PC-3 (cell line): ENCODE data around the gene UCK2. TPM values are rescaled to one million over a fixed set of nuclear protein-coding genes. Genes with fewer than 3 reads are reported as not detected.

Source experiments
- ATAC-seq: fragments of 200-7000 bp; cut with Tn5 transposase; 2 replicates; pipeline ENCODE4 v1.9.1; 2020; ENCODE audit warnings: mild to moderate bottlenecking, moderate library complexity
- BruUV-seq: library from RNA; stranded (reverse); fragments of 400-500 nt; replicated peaks from 2 replicates; lab custom pipeline; 2021; lab: Mats Ljungman, UMichigan
- CTCF ChIA-PET: fragments of 300-600 bp; sonication (Branson Sonifier 250); formaldehyde crosslinking; loops from one replicate; lab custom pipeline; 2022; ENCODE audit warnings: antibody characterized with exemption; lab: Charles Lee
- POLR2A ChIA-PET: fragments of 300-600 bp; sonication (Branson Sonifier 250); formaldehyde crosslinking; loops from one replicate; lab custom pipeline; 2022; ENCODE audit warnings: antibody characterized with exemption; ENCODE audit not compliant: unreplicated experiment; lab: Charles Lee
- DNase-seq: peaks from one replicate; pipeline ENCODE4 v3.0.0-alpha.2; 2015
- H2AFZ ChIP-seq: fragments of 300-600 bp; sonication (generic); 2 replicates; pipeline ENCODE4 v1.6.0; 2016; ENCODE audit warnings: antibody characterized with exemption, low read length
- H3F3A ChIP-seq: fragments of 300-600 bp; sonication (generic); one replicate; pipeline ENCODE4 v1.6.0; 2017; ENCODE audit warnings: antibody characterized with exemption, low read length, control low read depth, mild to moderate bottlenecking; ENCODE audit not compliant: unreplicated experiment
- H3K27ac ChIP-seq: fragments of 300-600 bp; sonication (generic); 2 replicates; pipeline ENCODE4 v1.5.1; 2016; ENCODE audit warnings: mild to moderate bottlenecking, low read length
- H3K27me3 ChIP-seq: fragments of 300-600 bp; sonication (generic); 2 replicates; pipeline ENCODE4 v1.6.1; 2016; ENCODE audit warnings: low read length, mixed read lengths
- H3K36me3 ChIP-seq: fragments of 300-600 bp; sonication (generic); 2 replicates; pipeline ENCODE4 v1.6.1; 2016; ENCODE audit warnings: low read depth, mixed run types, low read length, mixed read lengths
- H3K4me1 ChIP-seq: fragments of 300-600 bp; sonication (generic); 2 replicates; pipeline ENCODE4 v1.5.1; 2016; ENCODE audit warnings: low read length; ENCODE audit not compliant: insufficient read depth
- H3K4me2 ChIP-seq: fragments of 300-600 bp; sonication (generic); 2 replicates; pipeline ENCODE4 v1.6.0; 2016; ENCODE audit warnings: low read length
- H3K4me3 ChIP-seq: fragments of 300-600 bp; sonication (generic); 2 replicates; pipeline ENCODE4 v1.5.1; 2016; ENCODE audit warnings: mild to moderate bottlenecking, low read length, mixed read lengths
- H3K79me2 ChIP-seq: fragments of 300-600 bp; sonication (generic); 2 replicates; pipeline ENCODE4 v1.6.1; 2017; ENCODE audit warnings: low read length, mixed read lengths
- H3K9ac ChIP-seq: fragments of 300-600 bp; sonication (generic); 2 replicates; pipeline ENCODE4 v1.6.0; 2016; ENCODE audit warnings: mild to moderate bottlenecking, low read length
- H3K9me2 ChIP-seq: fragments of 300-600 bp; sonication (generic); replicated peaks from 2 replicates; pipeline ENCODE4 v1.6.1; 2016; ENCODE audit warnings: mixed run types, low read length, mixed read lengths
- H3K9me3 ChIP-seq: fragments of 300-600 bp; sonication (generic); 2 replicates; pipeline ENCODE4 v1.6.1; 2016; ENCODE audit warnings: low read length, mixed read lengths
- H4K20me1 ChIP-seq: fragments of 300-600 bp; sonication (generic); 2 replicates; pipeline ENCODE4 v1.6.1; 2016; ENCODE audit warnings: low read length, mixed read lengths
- EZH2 ChIP-seq: fragments of 300-600 bp; sonication (generic); IDR thresholded peaks from one replicate; pipeline ENCODE4 v1.6.1; 2017; ENCODE audit warnings: antibody characterized with exemption, mild to moderate bottlenecking, low read length; ENCODE audit not compliant: unreplicated experiment
- EZH2phosphoT487 ChIP-seq: fragments of 300-600 bp; sonication (generic); IDR thresholded peaks from 2 replicates; pipeline ENCODE4 v1.6.1; 2018; ENCODE audit warnings: mild to moderate bottlenecking, antibody characterized with exemption, low read length, borderline replicate concordance
- intact Hi-C: fragments of 100-400 bp; cut with micrococcal nuclease; formaldehyde crosslinking; loops from 2 replicates; pipeline ENCODE4 v1.9.0; 2023
- total RNA-seq: library from RNA; depleted of rRNA; stranded (reverse); fragments of >200 nt; gene quantifications from 2 replicates; pipeline ENCODE4 v1.2.3, GENCODE V29; 2014
- TF ChIP-seq, protein P1 (sequence below): fragments of 300-600 bp; sonication (generic); conservative IDR thresholded peaks from 2 replicates; pipeline ENCODE4 v1.5.1; 2017; ENCODE audit warnings: antibody characterized with exemption, low read depth, mild to moderate bottlenecking, low read length

The UCK2 gene
- total RNA-seq, 1 experiment from 2014 or later: 193 TPM

- H3K27me3 ChIP-seq: no peaks in the 10 kb centered on the region
- H4K20me1 ChIP-seq: peaks cover 76% of the 10 kb centered on the region
- no peaks in the 10 kb centered on the region for H3K9me3 ChIP-seq
- POLR2A ChIA-PET: no interaction called here
- TF ChIP-seq EZH2: no peak
- no peak for TF ChIP-seq EZH2phosphoT487
- TF ChIP-seq, protein P1, sequence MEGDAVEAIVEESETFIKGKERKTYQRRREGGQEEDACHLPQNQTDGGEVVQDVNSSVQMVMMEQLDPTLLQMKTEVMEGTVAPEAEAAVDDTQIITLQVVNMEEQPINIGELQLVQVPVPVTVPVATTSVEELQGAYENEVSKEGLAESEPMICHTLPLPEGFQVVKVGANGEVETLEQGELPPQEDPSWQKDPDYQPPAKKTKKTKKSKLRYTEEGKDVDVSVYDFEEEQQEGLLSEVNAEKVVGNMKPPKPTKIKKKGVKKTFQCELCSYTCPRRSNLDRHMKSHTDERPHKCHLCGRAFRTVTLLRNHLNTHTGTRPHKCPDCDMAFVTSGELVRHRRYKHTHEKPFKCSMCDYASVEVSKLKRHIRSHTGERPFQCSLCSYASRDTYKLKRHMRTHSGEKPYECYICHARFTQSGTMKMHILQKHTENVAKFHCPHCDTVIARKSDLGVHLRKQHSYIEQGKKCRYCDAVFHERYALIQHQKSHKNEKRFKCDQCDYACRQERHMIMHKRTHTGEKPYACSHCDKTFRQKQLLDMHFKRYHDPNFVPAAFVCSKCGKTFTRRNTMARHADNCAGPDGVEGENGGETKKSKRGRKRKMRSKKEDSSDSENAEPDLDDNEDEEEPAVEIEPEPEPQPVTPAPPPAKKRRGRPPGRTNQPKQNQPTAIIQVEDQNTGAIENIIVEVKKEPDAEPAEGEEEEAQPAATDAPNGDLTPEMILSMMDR: no peak
- H3K4me2 ChIP-seq: no peak overlapping the region
- no peaks in the 10 kb centered on the region for H3F3A ChIP-seq
- CTCF ChIA-PET: no interaction called here
- H3K79me2 ChIP-seq: peaks cover 97% of the 10 kb centered on the region
- no peak overlapping the region for H3K27ac ChIP-seq
- intact Hi-C loops: no loop called here
- no peak overlapping the region for H2AFZ ChIP-seq
- no peak for ATAC-seq
- peaks cover 21% of the 10 kb centered on the region for H3K4me1 ChIP-seq
- BruUV-seq: no TSS peak
- DNase-seq: no peak
- 0 out of 2 replicates have a peak, but pooled peaks cover 2% of the 10 kb centered on the region for H3K36me3 ChIP-seq
- H3K9ac ChIP-seq: no peak overlapping the region
- H3K9me2 ChIP-seq: no peaks in the 10 kb centered on the region
- H3K4me3 ChIP-seq: no peak overlapping the region
These were observed 20.1 kb downstream of the UCK2 start for GRCh38 chr1:165847486-165847885.

- no peak overlapping the region for H3K4me2 ChIP-seq
- H3K79me2 ChIP-seq: peaks cover 97% of the 10 kb centered on the region
- H3K4me1 ChIP-seq: peaks cover 14% of the 10 kb centered on the region
- DNase-seq: no peak
- H3K9me2 ChIP-seq: no peaks in the 10 kb centered on the region
- H3K27ac ChIP-seq: no peak overlapping the region
- no peak for ATAC-seq
- CTCF ChIA-PET: no interaction called here
- POLR2A ChIA-PET: no interaction called here
- no peak overlapping the region for H3K9ac ChIP-seq
- BruUV-seq: no TSS peak
- H3K27me3 ChIP-seq: no peaks in the 10 kb centered on the region
- H3K36me3 ChIP-seq: 0 out of 2 replicates have a peak, but pooled peaks cover 2% of the 10 kb centered on the region
- H3F3A ChIP-seq: no peaks in the 10 kb centered on the region
- TF ChIP-seq, protein P1: no peak
- TF ChIP-seq EZH2phosphoT487 (no peak), EZH2 (no peak)
- H2AFZ ChIP-seq: no peak overlapping the region
- peaks cover 72% of the 10 kb centered on the region for H4K20me1 ChIP-seq
- intact Hi-C loops: no loop called here
- no peak overlapping the region for H3K4me3 ChIP-seq
- no peaks in the 10 kb centered on the region for H3K9me3 ChIP-seq
These were observed 22.1 kb downstream of the UCK2 start for GRCh38 chr1:165849353-165850133.
